GM19372 (cell line): Measurements from ENCODE around the gene CEMP1.

Experiments
- ATAC-seq: cut with Tn5 transposase; IDR thresholded peaks from one replicate; pipeline ENCODE4 v1.9.1; 2021; ENCODE audit warnings: mild to moderate bottlenecking, low read depth, moderate library complexity; ENCODE audit not compliant: unreplicated experiment

CEMP1 gene

DNA sequence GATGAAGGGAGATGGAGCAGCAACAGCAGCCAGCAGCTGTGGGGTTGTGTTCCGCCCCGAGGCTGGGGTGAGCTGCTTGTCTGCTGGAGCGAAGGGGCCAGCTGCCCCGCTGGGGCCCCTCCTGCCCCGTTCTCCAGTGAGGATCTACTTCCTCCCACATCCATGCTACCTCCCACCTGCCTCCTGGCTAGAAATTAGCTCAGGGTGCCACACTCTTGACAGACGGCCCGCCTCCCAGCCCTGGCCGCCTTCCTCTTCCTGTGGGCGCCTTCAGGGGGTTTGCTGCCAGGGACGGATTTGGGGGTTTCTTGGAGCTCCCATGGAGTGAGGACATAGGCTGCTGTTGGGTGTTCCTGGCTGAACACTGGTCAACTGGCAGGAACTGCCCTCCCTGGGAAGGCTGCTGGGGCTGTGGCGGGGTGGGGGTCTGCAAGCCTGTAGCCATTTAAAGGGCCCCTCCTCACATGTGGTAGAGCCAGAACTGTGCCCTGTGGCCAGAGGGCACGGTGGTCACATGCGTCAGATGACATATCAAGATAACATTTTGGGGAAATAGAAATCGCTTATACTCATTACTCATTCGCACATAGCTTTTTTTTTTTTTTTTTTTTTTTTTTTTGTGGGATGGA is 43.2 kb downstream of the CEMP1 start:
- no peak for ATAC-seq

DNA sequence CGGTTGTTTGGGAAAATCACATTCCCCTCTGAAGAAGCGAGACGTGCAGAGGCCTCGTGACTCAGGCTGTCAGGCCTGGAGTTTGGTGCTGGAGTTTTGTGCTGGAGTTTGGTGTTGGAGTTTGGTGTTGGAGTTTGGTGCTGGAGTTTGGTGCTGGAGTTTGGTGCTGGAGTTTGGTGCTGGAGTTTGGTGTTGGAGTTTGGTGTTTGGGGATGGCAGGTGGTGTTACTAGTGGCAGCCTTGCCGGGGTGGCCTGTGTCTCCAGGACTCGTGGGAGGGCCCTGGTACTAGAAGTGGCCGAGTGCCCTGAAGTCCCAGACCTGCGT is 43.7 kb downstream of the CEMP1 start:
- no peak for ATAC-seq

DNA sequence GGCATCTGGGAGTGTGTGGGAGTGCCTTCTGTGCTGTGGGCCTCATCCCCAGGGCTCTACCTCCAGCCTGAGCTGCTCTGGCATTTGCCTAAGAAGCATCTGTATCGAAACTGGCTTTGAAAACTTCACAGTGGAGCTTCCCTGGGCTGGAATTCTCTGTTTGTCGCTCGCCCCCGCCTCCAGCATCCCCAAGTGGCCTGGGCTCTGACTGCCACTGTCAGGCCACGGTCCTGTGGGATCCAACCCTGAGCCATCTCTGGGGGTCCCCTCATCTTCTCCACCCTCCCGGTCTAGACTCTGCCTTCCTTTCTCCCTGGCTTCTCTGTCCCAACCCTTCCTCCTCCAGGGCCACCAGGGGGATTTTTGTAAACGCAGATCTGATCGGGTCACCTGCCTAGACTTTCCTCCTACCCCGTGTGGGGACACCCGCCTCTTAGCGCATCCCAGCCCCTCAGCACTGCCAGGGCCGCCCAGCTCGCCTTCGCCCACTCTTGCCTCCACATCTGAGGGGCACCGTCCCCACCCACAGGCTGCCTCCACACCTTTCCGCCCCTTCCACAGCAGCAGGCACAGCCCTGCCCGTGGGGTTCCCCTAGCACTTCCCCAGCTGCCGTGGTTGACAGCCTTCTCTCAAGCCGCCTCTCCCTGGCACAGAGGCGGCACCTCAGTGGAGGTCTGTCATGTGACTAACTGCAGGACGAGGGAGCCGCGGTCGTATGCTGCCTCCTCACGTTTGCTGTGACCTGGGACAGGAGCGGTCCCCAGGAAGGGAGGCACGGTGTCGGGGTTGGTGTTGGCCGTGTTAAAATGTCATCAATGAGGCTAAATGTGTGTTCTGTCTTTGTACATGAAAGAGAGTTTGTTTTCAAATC is 44.3 kb downstream of the CEMP1 start:
- peak; percentile 45 for ATAC-seq

DNA sequence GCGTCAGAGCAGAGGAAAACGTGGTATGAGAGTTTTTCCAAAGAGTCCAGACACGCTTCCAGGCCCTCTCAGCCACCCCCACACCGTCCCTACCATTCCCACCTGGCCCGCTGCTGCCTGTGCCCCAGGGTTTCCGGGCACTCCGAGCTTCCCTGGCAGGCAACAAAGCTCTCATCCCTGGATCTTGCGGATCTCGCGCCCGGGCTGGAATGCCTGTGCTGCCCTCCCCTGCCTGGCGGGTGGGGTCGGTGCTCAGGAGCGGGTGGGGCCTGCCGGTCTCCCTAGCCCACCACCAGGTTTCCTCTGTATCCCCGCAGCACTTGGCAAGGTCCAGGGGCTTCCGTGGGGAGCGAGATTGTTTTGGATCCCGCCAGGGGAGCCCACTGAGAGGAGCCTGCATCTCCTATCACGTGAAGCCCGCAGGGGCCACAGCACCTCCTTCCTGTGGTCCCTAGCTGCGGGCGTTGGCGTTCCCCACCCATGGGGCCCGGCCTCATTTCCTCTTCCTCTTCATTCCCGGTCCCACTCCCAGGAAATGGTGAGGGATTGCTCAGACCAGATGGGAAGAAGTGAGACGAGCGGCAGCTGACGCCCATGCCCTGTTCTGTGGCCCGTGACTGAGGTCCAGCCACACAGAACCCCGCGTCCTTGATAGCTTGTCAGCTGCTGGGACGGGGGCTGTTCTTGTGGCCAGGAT is 45.2 kb downstream of the CEMP1 start:
- no peak for ATAC-seq

GRCh38 chr16:2484898-2485508 is 46.2 kb downstream of the CEMP1 start:
- no peak for ATAC-seq

- no peak for ATAC-seq
These were observed 47.0 kb downstream of the CEMP1 start for GRCh38 chr16:2483939-2484897.

DNA sequence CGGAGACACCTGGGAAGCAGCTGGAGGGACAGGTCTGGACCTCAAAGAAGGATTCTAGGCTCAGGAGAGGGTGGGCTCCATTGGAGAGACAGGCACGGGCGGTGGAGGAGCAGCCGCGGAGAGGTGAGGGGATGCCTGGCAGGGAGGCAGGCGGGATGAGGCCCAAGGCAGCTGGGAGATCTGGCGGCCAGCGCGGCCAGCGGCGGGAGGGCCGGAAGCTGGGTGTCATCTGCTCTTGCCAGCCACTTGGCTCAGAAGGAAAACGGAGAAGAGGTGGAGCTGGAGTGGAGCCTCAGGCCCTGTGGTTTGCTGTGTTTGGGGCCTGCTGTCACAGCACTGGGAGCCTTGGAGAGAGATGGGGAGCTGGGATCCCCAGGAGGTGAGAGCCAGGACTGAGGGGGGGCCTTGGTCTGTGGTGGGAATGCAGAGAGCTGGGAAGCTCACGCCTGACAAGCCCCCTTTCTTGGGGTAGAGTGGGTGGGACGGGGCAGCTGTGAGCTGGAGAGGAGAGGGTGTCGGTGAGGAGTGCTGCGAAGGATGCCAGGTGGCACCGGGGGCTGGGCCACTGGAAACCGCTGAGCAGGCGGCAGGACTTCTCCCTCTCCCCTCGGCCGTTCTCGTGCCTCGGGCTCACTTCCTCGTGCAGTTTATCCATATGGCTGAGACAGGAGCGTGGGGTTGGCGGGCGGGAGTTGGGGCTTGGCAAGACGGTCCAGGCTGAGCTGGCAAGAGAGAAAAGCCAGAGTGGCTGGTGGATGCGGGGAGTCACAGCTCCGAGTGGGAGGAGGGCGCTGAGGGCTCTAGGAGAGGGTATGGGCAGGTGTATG is 48.3 kb downstream of the CEMP1 start:
- ATAC-seq: no peak

- no peak for ATAC-seq
These were observed 49.0 kb downstream of the CEMP1 start for GRCh38 chr16:2482249-2482648.

GRCh38 chr16:2481676-2482075 is 49.5 kb downstream of the CEMP1 start:
- ATAC-seq: no peak

DNA sequence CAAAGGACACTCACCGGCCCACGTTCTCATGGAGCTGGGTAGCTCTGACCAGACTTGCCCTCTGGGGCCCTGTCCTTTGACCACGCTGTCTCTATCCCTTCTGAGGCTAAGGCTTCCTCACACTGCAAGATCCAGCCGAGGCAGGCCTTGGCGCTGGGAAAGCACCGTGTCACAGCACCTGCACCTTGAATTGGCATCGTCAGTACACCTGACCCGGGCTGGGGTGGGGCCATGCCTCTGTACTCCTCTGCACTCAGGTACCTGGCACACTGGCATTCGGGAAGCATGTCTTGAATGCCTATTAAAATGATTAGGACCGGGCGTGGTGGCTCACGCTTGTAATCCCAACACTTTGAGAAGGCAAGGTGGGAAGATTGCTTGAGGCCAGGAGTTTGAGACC is 50.3 kb downstream of the CEMP1 start:
- no peak for ATAC-seq
